Measurements from ENCODE around the gene LRFN2. TPM values are rescaled to one million over a fixed set of nuclear protein-coding genes. Genes with fewer than 3 reads are reported as not detected.

Gene LRFN2
- total RNA-seq, 2 experiments from 2014 or later, result not detected

- H3K27me3 ChIP-seq (ENCODE audit: control insufficient read depth in 1 of 2, insufficient read depth in 2 of 2, low read length in 2 of 2), result no peaks in the 10 kb centered on the region
- no peak for TF ChIP-seq CTCF (IDR thresholded peaks at IDR 0.05)
- DNase-seq, result no peak
- H3K27me3 Mint-ChIP-seq, result no peaks in the 10 kb centered on the region
- ChIA-PET POLR2A (no interaction called here), CTCF (no interaction called here)
- H3K4me1 Mint-ChIP-seq (ENCODE audit: low read depth), result no peaks in the 10 kb centered on the region
- H3K27ac Mint-ChIP-seq, result no peak overlapping the region
- H3K36me3 Mint-ChIP-seq (ENCODE audit: low read depth), result no peaks in the 10 kb centered on the region
- H3K4me3 Mint-ChIP-seq, result no peak overlapping the region
- H3K4me3 ChIP-seq (ENCODE audit: low read length), result no peak overlapping the region
- H3K9me3 Mint-ChIP-seq, result no peaks in the 10 kb centered on the region
- H3K27ac ChIP-seq (ENCODE audit: low read depth in 1 of 2, low read length in 2 of 2), result no peak overlapping the region
- H3K4me1 ChIP-seq (ENCODE audit: insufficient read depth, low read length), result no peaks in the 10 kb centered on the region
- no peak for ATAC-seq (ENCODE audit: poor library complexity)
- intact Hi-C loops (cut with DNase I, micrococcal nuclease), result no loop called here
- no peaks in the 10 kb centered on the region for H3K36me3 ChIP-seq (ENCODE audit: insufficient read depth, low read length)
- H3K9me3 ChIP-seq (ENCODE audit: control insufficient read depth in 1 of 2, insufficient read depth in 1 of 2, low read length in 2 of 2), result peaks cover 0 to 3% of the 10 kb centered on the region in 2 experiments
Observed at GRCh38 chr6:40417031-40417430, 170.1 kb downstream of the LRFN2 start.

GRCh38 chr6:40414617-40415016 lies 172.5 kb downstream of the LRFN2 start:
- intact Hi-C loops (cut with DNase I, micrococcal nuclease), result no loop called here
- no peaks in the 10 kb centered on the region for H3K27me3 Mint-ChIP-seq
- H3K9me3 Mint-ChIP-seq, result no peaks in the 10 kb centered on the region
- H3K36me3 ChIP-seq (ENCODE audit: insufficient read depth, low read length), result no peaks in the 10 kb centered on the region
- no peak overlapping the region for H3K4me3 Mint-ChIP-seq
- H3K4me1 ChIP-seq (ENCODE audit: insufficient read depth, low read length), result no peaks in the 10 kb centered on the region
- H3K27ac ChIP-seq (ENCODE audit: low read depth in 1 of 2, low read length in 2 of 2), result no peak overlapping the region
- CTCF ChIA-PET, result no interaction called here
- peaks cover 0 to 3% of the 10 kb centered on the region in 2 experiments for H3K9me3 ChIP-seq (ENCODE audit: control insufficient read depth in 1 of 2, insufficient read depth in 1 of 2, low read length in 2 of 2)
- no peak overlapping the region for H3K27ac Mint-ChIP-seq
- DNase-seq (no peak), ATAC-seq (ENCODE audit: poor library complexity) (no peak)
- POLR2A ChIA-PET, result no interaction called here
- no peak overlapping the region for H3K4me3 ChIP-seq (ENCODE audit: low read length)
- TF ChIP-seq CTCF (IDR thresholded peaks at IDR 0.05), result no peak
- no peaks in the 10 kb centered on the region for H3K4me1 Mint-ChIP-seq (ENCODE audit: low read depth)
- no peaks in the 10 kb centered on the region for H3K27me3 ChIP-seq (ENCODE audit: control insufficient read depth in 1 of 2, insufficient read depth in 2 of 2, low read length in 2 of 2)
- no peaks in the 10 kb centered on the region for H3K36me3 Mint-ChIP-seq (ENCODE audit: low read depth)

- H3K9me3 ChIP-seq (ENCODE audit: control insufficient read depth in 1 of 2, insufficient read depth in 1 of 2, low read length in 2 of 2), result peaks cover 0 to 3% of the 10 kb centered on the region in 2 experiments
- Mint-ChIP-seq H3K4me3 (no peak overlapping the region), H3K36me3 (ENCODE audit: low read depth) (no peaks in the 10 kb centered on the region), H3K9me3 (no peaks in the 10 kb centered on the region), H3K27ac (no peak overlapping the region), H3K4me1 (ENCODE audit: low read depth) (no peaks in the 10 kb centered on the region), H3K27me3 (no peaks in the 10 kb centered on the region)
- no peak overlapping the region for H3K27ac ChIP-seq (ENCODE audit: low read depth in 1 of 2, low read length in 2 of 2)
- POLR2A ChIA-PET, result no interaction called here
- no peak for ATAC-seq (ENCODE audit: poor library complexity)
- intact Hi-C loops (cut with DNase I, micrococcal nuclease), result no loop called here
- H3K27me3 ChIP-seq (ENCODE audit: control insufficient read depth in 1 of 2, insufficient read depth in 2 of 2, low read length in 2 of 2), result no peaks in the 10 kb centered on the region
- no peak overlapping the region for H3K4me3 ChIP-seq (ENCODE audit: low read length)
- DNase-seq, result no peak
- no peak for TF ChIP-seq CTCF (IDR thresholded peaks at IDR 0.05)
- no peaks in the 10 kb centered on the region for H3K4me1 ChIP-seq (ENCODE audit: insufficient read depth, low read length)
- CTCF ChIA-PET, result no interaction called here
- no peaks in the 10 kb centered on the region for H3K36me3 ChIP-seq (ENCODE audit: insufficient read depth, low read length)
Observed at GRCh38 chr6:40413239-40413638, 173.9 kb downstream of the LRFN2 start.
